HCT116 (cell line): ENCODE data around the gene PIK3R4. TPM values are rescaled to one million over a fixed set of nuclear protein-coding genes. Genes with fewer than 3 reads are reported as not detected.

Source experiments
- ATAC-seq: fragments of 200-7000 bp; cut with Tn5 transposase; 2 replicates; pipeline ENCODE4 v1.9.1; 2020; ENCODE audit warnings: mild to moderate bottlenecking, moderate library complexity
- Bru-seq: library from RNA; stranded (reverse); fragments of 400-500 nt; gene quantifications from one replicate; lab custom pipeline; 2021; lab: Mats Ljungman, UMichigan
- BruChase-seq, 2 experiments: library from RNA; stranded (reverse); fragments of 400-500 nt; gene quantifications; one replicate each; lab custom pipeline; 2021; lab: Mats Ljungman, UMichigan
- BruUV-seq: library from RNA; stranded (reverse); fragments of 400-500 nt; replicated peaks from 2 replicates; lab custom pipeline; 2021; lab: Mats Ljungman, UMichigan
- CTCF ChIA-PET: fragments of 300-600 bp; sonication (Branson Sonifier 250); formaldehyde crosslinking; loops from one replicate; lab custom pipeline; 2021; ENCODE audit warnings: antibody characterized with exemption; lab: Charles Lee
- POLR2A ChIA-PET: fragments of 300-600, 350-600 bp; sonication (Branson Sonifier 250); formaldehyde crosslinking; loops from one replicate; lab custom pipeline; 2021; ENCODE audit warnings: antibody characterized with exemption; lab: Charles Lee
- RAD21 ChIA-PET, 2 experiments: fragments of 300-600 bp; sonication (Branson Sonifier 250); formaldehyde crosslinking; loops; one replicate each; lab custom pipeline; 2023; ENCODE audit warnings: low total read pairs in 2 of 2; ENCODE audit not compliant: uncharacterized antibody in 2 of 2, unreplicated experiment in 2 of 2, low non-redundant PET in 1 of 2; lab: Charles Lee
- DNase-seq: peaks from one replicate; pipeline ENCODE4 v3.0.0-alpha.2; 2010; ENCODE audit warnings: low read depth, low spot score
- H2AFZ ChIP-seq: fragments of 200-600 bp; shearing (Covaris generic), sonication (generic); 2 replicates; pipeline ENCODE4 v1.6.1; 2017; ENCODE audit warnings: low read depth, mixed run types, mixed read lengths, antibody characterized with exemption, low read length; ENCODE audit not compliant: poor library complexity, severe bottlenecking
- H3K27ac ChIP-seq: 2 replicates; pipeline ENCODE4 v1.5.1; 2012; ENCODE audit warnings: low read depth, low read length
- H3K27me3 ChIP-seq: fragments of 200-600 bp; sonication (generic); 2 replicates; pipeline ENCODE4 v1.6.1; 2016; ENCODE audit warnings: mixed run types, low read length, mixed read lengths; ENCODE audit not compliant: insufficient read depth
- H3K36me3 ChIP-seq, 2 experiments: fragments of 200-500 bp in 1 of 2; fragments of 200-600 bp in 1 of 2; sonication (Bioruptor generic) in 1 of 2; sonication (generic) in 1 of 2; 2 replicates each; pipeline versions ENCODE4 v1.5.1 to v1.6.1; 2014 to 2016; ENCODE audit warnings: low read length in 2 of 2, inconsistent platforms in 1 of 2, mixed read lengths in 1 of 2, mixed run types in 1 of 2; ENCODE audit not compliant: insufficient read depth in 2 of 2, control insufficient read depth in 1 of 2
- H3K4me1 ChIP-seq, 2 experiments: fragments of 200-600 bp in 1 of 2; sonication (generic) in 1 of 2; 2 replicates each; pipeline versions ENCODE4 v1.5.1 to v1.6.1; 2012 to 2017; ENCODE audit warnings: low read length in 2 of 2, inconsistent platforms in 1 of 2, mild to moderate bottlenecking in 1 of 2, mixed read lengths in 1 of 2, mixed run types in 1 of 2, moderate library complexity in 1 of 2; ENCODE audit not compliant: insufficient read depth in 2 of 2, control insufficient read depth in 1 of 2
- H3K4me2 ChIP-seq: fragments of 200-600 bp; sonication (generic); 2 replicates; pipeline ENCODE4 v1.6.1; 2017; ENCODE audit warnings: mixed run types, low read length, mixed read lengths
- H3K4me3 ChIP-seq, 2 experiments: fragments of 200-600 bp in 1 of 2; sonication (generic) in 1 of 2; replicated peaks in 1 of 2; 2 replicates each; pipeline ENCODE4 v1.5.1; 2011 to 2016; ENCODE audit warnings: low read length in 2 of 2, control low read depth in 1 of 2, low read depth in 1 of 2, mild to moderate bottlenecking in 1 of 2, mixed read lengths in 1 of 2, mixed run types in 1 of 2
- H3K79me2 ChIP-seq: fragments of 200-600 bp; sonication (generic); 2 replicates; pipeline ENCODE4 v1.6.1; 2017; ENCODE audit warnings: mild to moderate bottlenecking, mixed run types, low read length, moderate library complexity, mixed read lengths; ENCODE audit not compliant: insufficient read depth
- H3K9ac ChIP-seq: fragments of 200-600 bp; sonication (generic); 2 replicates; pipeline ENCODE4 v1.6.1; 2016; ENCODE audit warnings: low read length, mixed read lengths
- H3K9me2 ChIP-seq: fragments of 200-600 bp; sonication (generic), shearing (Covaris generic); 2 replicates; pipeline ENCODE4 v1.6.1; 2017; ENCODE audit warnings: mixed run types, mild to moderate bottlenecking, moderate library complexity; ENCODE audit not compliant: insufficient read depth
- H3K9me3 ChIP-seq, 2 experiments: fragments of 200-500 bp in 1 of 2; fragments of 200-600 bp in 1 of 2; sonication (Bioruptor generic) in 1 of 2; sonication (generic) in 1 of 2; 2 replicates each; pipeline ENCODE4 v1.6.1; 2014 to 2017; ENCODE audit warnings: low read length in 2 of 2, mixed read lengths in 2 of 2, inconsistent platforms in 1 of 2, low read depth in 1 of 2, mild to moderate bottlenecking in 1 of 2, mixed run types in 1 of 2, moderate library complexity in 1 of 2; ENCODE audit not compliant: control insufficient read depth in 1 of 2, insufficient read depth in 1 of 2
- H4K20me1 ChIP-seq: fragments of 200-600 bp; sonication (generic), shearing (Covaris generic); 2 replicates; pipeline ENCODE4 v1.6.1; 2017; ENCODE audit warnings: mixed run types, mild to moderate bottlenecking, moderate library complexity; ENCODE audit not compliant: insufficient read depth
- CEBPB ChIP-seq: IDR thresholded peaks from 2 replicates; pipeline ENCODE4 v1.6.1; 2012; ENCODE audit warnings: low read depth
- EGR1 ChIP-seq: IDR thresholded peaks from 2 replicates; pipeline ENCODE4 v1.6.1; 2012; ENCODE audit warnings: low read depth
- EZH2phosphoT487 ChIP-seq: fragments of 200-600 bp; IDR thresholded peaks from 2 replicates; pipeline ENCODE4 v1.6.1; 2018; ENCODE audit warnings: antibody characterized with exemption, borderline replicate concordance
- FOSL1 ChIP-seq: IDR thresholded peaks from 2 replicates; pipeline ENCODE4 v1.6.1; 2012; ENCODE audit warnings: low read depth
- POLR2AphosphoS5 ChIP-seq: IDR thresholded peaks from 2 replicates; pipeline ENCODE4 v1.6.1; 2011; ENCODE audit warnings: mild to moderate bottlenecking, low read depth, low read length, moderate library complexity
- RAD21 ChIP-seq: IDR thresholded peaks from 2 replicates; pipeline ENCODE4 v1.6.1; 2012; ENCODE audit warnings: low read depth, mild to moderate bottlenecking
- SIN3A ChIP-seq: IDR thresholded peaks from 2 replicates; pipeline ENCODE4 v1.6.1; 2012; ENCODE audit warnings: low read depth
- SP1 ChIP-seq: IDR thresholded peaks from 2 replicates; pipeline ENCODE4 v1.6.1; 2012; ENCODE audit warnings: low read depth
- SRF ChIP-seq: IDR thresholded peaks from 2 replicates; pipeline ENCODE4 v1.6.1; 2012; ENCODE audit warnings: low read depth
- TCF7L2 ChIP-seq: IDR thresholded peaks from 2 replicates; pipeline ENCODE4 v1.7.0; 2011; ENCODE audit warnings: borderline replicate concordance, inconsistent platforms; ENCODE audit not compliant: insufficient read depth, insufficient read length; ENCODE audit errors: extremely low read depth
- ZNF274 ChIP-seq: fragments of 200-500 bp; sonication (Bioruptor generic); IDR thresholded peaks from 2 replicates; pipeline ENCODE4 v1.6.1; 2014; ENCODE audit warnings: mild to moderate bottlenecking, low read depth, low read length, inconsistent platforms
- intact Hi-C: fragments of 100-400 bp; cut with micrococcal nuclease; formaldehyde crosslinking; loops from 2 replicates; pipeline ENCODE4 v1.10.0; 2022
- long read RNA-seq: library from polyadenylated mRNA; unstranded; transcript quantifications from one replicate; pipeline ENCODE4 v2.0.0, GENCODE V29; 2021; ENCODE audit not compliant: unreplicated experiment
- polyA plus RNA-seq: library from polyadenylated mRNA; unstranded; fragments of >200 nt; gene quantifications from 2 replicates; pipeline ENCODE4 v1.2.1, GENCODE V29; 2012; ENCODE audit warnings: missing spikeins
- total RNA-seq: library from RNA; stranded (reverse); gene quantifications from one replicate; pipeline ENCODE4 v1.2.1, GENCODE V29; 2021; ENCODE audit not compliant: unreplicated experiment
- TF ChIP-seq, protein P1 (sequence below): IDR thresholded peaks from 2 replicates; pipeline ENCODE4 v1.6.1; 2012
- TF ChIP-seq, protein P2 (sequence below): IDR thresholded peaks from 2 replicates; pipeline ENCODE4 v1.6.1; 2012
- TF ChIP-seq, protein P3 (sequence below): IDR thresholded peaks from 2 replicates; pipeline ENCODE4 v1.6.1; 2012; ENCODE audit warnings: low read depth

PIK3R4 gene
- 23.5 TPM for total RNA-seq
- polyA plus RNA-seq, result 16.4 and 17.5 TPM in 2 replicates
- Bru-seq, nascent RNA, result percentile 78 among the genes with signal in this experiment
- percentile 70 among the genes with signal in this experiment for BruChase-seq, experiment 1, labeled RNA remaining after a 6-hour chase
- percentile 70 among the genes with signal in this experiment for BruChase-seq, experiment 2, labeled RNA remaining after a 2-hour chase
- long read RNA-seq, full-length matches to known transcripts, result 9 of 16 reads
- long read RNA-seq, partial matches to known transcripts, result 4 of 16 reads
- long read RNA-seq, other reads (novel, unspliced or antisense), result 3 of 16 reads

DNA sequence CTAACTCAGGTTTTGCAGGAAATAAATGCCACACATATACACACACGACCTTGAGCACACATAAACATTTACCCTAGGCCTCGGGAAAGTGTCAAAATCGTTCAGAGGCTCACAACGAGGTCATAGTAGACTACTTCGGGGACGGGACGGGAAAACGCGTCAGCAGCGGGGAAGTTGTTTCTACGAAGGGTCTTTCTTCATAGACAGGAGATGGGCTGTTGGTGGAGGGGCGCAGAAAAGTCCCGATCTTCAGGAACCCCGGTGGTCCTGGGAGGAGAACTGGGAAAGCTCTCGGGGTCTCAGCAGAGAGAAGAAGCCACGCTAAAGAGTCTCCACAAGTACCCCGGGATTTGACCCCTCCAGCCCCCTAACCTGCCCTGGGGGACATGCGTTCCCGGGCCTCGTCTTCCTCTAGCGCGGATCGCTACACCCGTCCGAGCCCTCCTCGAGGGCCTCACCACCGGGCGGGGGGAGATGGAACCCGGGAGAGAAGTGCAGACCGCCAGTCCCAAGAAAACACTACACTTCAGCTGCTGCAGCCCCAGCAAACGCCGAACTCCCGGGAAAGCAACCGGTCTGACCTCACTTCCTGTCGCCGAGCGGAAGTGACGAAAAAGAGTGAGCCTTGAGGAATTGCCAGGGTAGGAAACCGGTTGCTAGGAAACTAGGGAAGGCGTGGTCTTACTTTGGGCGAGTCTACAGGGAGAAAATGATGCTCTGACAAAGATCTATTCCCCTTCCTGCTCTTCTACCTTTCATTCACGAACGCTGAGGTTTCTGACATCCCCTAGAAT, at the start of gene PIK3R4:
Gene PIK3R4, minus strand, starts transcription at position 584 of the 794 bp plus-strand sequence. CDS start 1,611 bp downstream, outside the sequence.
- Histone ChIP-seq H3K4me1 (peaks cover 2 to 14% of the 10 kb centered on the region in 2 experiments; a peak in 2 of 4 replicates), H4K20me1 (no peaks in the 10 kb centered on the region), H3K27me3 (no peaks in the 10 kb centered on the region), H3K9me2 (no peaks in the 10 kb centered on the region), H3K9me3 (no peaks in the 10 kb centered on the region), H3K79me2 (peaks cover 52% of the 10 kb centered on the region), H2AFZ (peak within 1 kb of the TSS; percentile 84), H3K36me3 (peaks cover 0 to 7% of the 10 kb centered on the region in 2 experiments; a peak in 1 of 4 replicates), H3K4me3 (peak within 1 kb of the TSS; percentile 84 to 88), H3K4me2 (peak within 1 kb of the TSS; percentile 74), H3K9ac (peak within 1 kb of the TSS; percentile 90), H3K27ac (peak within 1 kb of the TSS; percentile 58)
- intact Hi-C loops, result loop anchor here (1.0 to 5.0 kb wide), 2 partner anchors 147 to 286 kb away; no protein-coding TSS in a partner anchor
- peak; percentile 98 for DNase-seq
- peak; percentile 79 for ATAC-seq
- ChIA-PET CTCF (interaction anchor here (1.0 to 1.2 kb wide), 2 partner anchors 14 to 147 kb away, joined by 4 to 7 read pairs; partner anchors contain the start of gene ATP2C1), RAD21 (no interaction called here), POLR2A (no interaction called here)
- TF ChIP-seq RAD21 (no peak), SIN3A (0 out of 2 replicates have a peak, but pooled peaks have one; percentile 46), SRF (peak; percentile 93), SP1 (0 out of 2 replicates have a peak, but pooled peaks have one; percentile 16), POLR2AphosphoS5 (peak; percentile 85)
- TF ChIP-seq, protein P1, sequence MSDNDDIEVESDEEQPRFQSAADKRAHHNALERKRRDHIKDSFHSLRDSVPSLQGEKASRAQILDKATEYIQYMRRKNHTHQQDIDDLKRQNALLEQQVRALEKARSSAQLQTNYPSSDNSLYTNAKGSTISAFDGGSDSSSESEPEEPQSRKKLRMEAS, result peak; percentile 63; the same call in 1 of the 2 replicates
- TSS peak; percentile 72 for BruUV-seq

DNA sequence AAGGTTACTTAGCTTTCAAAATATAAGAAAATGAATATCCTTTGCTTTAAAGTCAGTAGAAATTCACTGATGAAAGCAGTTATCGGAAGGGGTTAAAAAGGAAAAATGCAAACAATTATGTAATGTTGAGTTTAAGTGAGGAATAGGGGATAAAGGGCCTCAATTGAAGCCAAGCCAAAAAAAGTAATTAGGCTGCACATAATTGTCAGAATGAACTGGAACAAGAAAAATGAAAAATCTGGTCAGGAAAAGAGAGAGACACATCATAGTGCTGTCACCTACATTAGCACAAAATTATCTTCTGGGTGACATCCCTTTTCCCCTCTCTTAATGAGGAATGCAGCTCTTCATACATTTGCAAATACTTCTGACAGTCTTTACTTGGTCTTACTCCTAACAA, 48.8 kb upstream of the PIK3R4 start:
- no peaks in the 10 kb centered on the region for H3K9me3 ChIP-seq
- H3K79me2 ChIP-seq, result no peaks in the 10 kb centered on the region
- ATAC-seq (no peak), DNase-seq (no peak)
- no peak overlapping the region for H3K4me2 ChIP-seq
- H3K4me3 ChIP-seq, result no peak overlapping the region
- no peak overlapping the region for H2AFZ ChIP-seq
- RAD21 ChIA-PET, result no interaction called here
- H3K27ac ChIP-seq, result no peak overlapping the region
- intact Hi-C loops, result no loop called here
- POLR2A ChIA-PET, result no interaction called here
- no peak overlapping the region for H3K9ac ChIP-seq
- BruUV-seq, result no TSS peak
- no peaks in the 10 kb centered on the region for H3K36me3 ChIP-seq
- CTCF ChIA-PET, result no interaction called here
- peaks cover 21% of the 10 kb centered on the region for H3K27me3 ChIP-seq
- H4K20me1 ChIP-seq, result no peaks in the 10 kb centered on the region
- H3K9me2 ChIP-seq, result no peaks in the 10 kb centered on the region
- H3K4me1 ChIP-seq, result no peaks in the 10 kb centered on the region
- TF ChIP-seq ZNF274 (no peak), TCF7L2 (no peak), FOSL1 (no peak), SIN3A (no peak), EZH2phosphoT487 (no peak), EGR1 (no peak), CEBPB (no peak)
- TF ChIP-seq, protein P2, sequence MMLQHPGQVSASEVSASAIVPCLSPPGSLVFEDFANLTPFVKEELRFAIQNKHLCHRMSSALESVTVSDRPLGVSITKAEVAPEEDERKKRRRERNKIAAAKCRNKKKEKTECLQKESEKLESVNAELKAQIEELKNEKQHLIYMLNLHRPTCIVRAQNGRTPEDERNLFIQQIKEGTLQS, result no peak
- TF ChIP-seq, protein P3, sequence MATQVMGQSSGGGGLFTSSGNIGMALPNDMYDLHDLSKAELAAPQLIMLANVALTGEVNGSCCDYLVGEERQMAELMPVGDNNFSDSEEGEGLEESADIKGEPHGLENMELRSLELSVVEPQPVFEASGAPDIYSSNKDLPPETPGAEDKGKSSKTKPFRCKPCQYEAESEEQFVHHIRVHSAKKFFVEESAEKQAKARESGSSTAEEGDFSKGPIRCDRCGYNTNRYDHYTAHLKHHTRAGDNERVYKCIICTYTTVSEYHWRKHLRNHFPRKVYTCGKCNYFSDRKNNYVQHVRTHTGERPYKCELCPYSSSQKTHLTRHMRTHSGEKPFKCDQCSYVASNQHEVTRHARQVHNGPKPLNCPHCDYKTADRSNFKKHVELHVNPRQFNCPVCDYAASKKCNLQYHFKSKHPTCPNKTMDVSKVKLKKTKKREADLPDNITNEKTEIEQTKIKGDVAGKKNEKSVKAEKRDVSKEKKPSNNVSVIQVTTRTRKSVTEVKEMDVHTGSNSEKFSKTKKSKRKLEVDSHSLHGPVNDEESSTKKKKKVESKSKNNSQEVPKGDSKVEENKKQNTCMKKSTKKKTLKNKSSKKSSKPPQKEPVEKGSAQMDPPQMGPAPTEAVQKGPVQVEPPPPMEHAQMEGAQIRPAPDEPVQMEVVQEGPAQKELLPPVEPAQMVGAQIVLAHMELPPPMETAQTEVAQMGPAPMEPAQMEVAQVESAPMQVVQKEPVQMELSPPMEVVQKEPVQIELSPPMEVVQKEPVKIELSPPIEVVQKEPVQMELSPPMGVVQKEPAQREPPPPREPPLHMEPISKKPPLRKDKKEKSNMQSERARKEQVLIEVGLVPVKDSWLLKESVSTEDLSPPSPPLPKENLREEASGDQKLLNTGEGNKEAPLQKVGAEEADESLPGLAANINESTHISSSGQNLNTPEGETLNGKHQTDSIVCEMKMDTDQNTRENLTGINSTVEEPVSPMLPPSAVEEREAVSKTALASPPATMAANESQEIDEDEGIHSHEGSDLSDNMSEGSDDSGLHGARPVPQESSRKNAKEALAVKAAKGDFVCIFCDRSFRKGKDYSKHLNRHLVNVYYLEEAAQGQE, result no peak
